Amniotic stem cell (primary cell): ENCODE measurements around the gene VRK1.

Experiments used
- DNase-seq: peaks from one replicate; lab custom pipeline; 2025; lab: John Stamatoyannopoulos, UW

Gene VRK1

GRCh38 chr14:96790706-96791105 lies 6.5 kb upstream of the VRK1 start:
- DNase-seq = no peak

- no peak for DNase-seq
Measured at GRCh38 chr14:96792003-96792402, 5.2 kb upstream of the VRK1 start.

- DNase-seq = no peak
Measured at GRCh38 chr14:96792591-96792990, 4.6 kb upstream of the VRK1 start.

GRCh38 chr14:96793547-96793946 lies 3.6 kb upstream of the VRK1 start:
- no peak for DNase-seq

- no peak for DNase-seq
Measured at GRCh38 chr14:96795109-96795828, 1.9 kb upstream of the VRK1 start.

- no peak for DNase-seq
Measured at GRCh38 chr14:96797582-96798349, 584 bp downstream of the VRK1 start.

GRCh38 chr14:96798956-96799355 lies 1.8 kb downstream of the VRK1 start:
- DNase-seq = no peak

- DNase-seq = no peak
Measured at GRCh38 chr14:96799489-96800054, 2.4 kb downstream of the VRK1 start.

GRCh38 chr14:96801931-96802330 lies 4.7 kb downstream of the VRK1 start:
- no peak for DNase-seq

- DNase-seq = no peak
Measured at GRCh38 chr14:96802963-96803362, 5.8 kb downstream of the VRK1 start.

- DNase-seq = no peak
Measured at GRCh38 chr14:96803958-96804357, 6.8 kb downstream of the VRK1 start.

GRCh38 chr14:96804895-96805294 lies 7.7 kb downstream of the VRK1 start:
- DNase-seq = no peak

- no peak for DNase-seq
Measured at GRCh38 chr14:96805956-96806355, 8.8 kb downstream of the VRK1 start.

- no peak for DNase-seq
Measured at GRCh38 chr14:96806836-96807235, 9.7 kb downstream of the VRK1 start.

- DNase-seq = no peak
Measured at GRCh38 chr14:96808619-96809406, 11.6 kb downstream of the VRK1 start.

GRCh38 chr14:96811265-96811664 lies 14.1 kb downstream of the VRK1 start:
- no peak for DNase-seq

- no peak for DNase-seq
Measured at GRCh38 chr14:96811985-96812667, 14.9 kb downstream of the VRK1 start.

GRCh38 chr14:96816281-96816680 lies 19.1 kb downstream of the VRK1 start:
- DNase-seq = no peak

GRCh38 chr14:96817750-96818666 lies 20.8 kb downstream of the VRK1 start:
- no peak for DNase-seq

GRCh38 chr14:96821501-96821900 lies 24.3 kb downstream of the VRK1 start:
- DNase-seq = no peak

- DNase-seq = no peak
Measured at GRCh38 chr14:96823652-96824051, 26.5 kb downstream of the VRK1 start.
